Loucy (cell line): ENCODE data around the gene B3GALT6.

Experiments used
- EZH2phosphoT487 ChIP-seq: fragments of 200-600 bp; IDR thresholded peaks from 2 replicates; pipeline ENCODE4 v1.6.1; 2018; ENCODE audit warnings: antibody characterized with exemption, mild to moderate bottlenecking, moderate library complexity, borderline replicate concordance
- TF ChIP-seq, protein P1 (sequence below): fragments of 200-600 bp; sonication (generic); conservative IDR thresholded peaks from 2 replicates; pipeline ENCODE4 v1.5.1; 2014; ENCODE audit warnings: mild to moderate bottlenecking, antibody characterized with exemption, low read length

- TF ChIP-seq, protein P1, sequence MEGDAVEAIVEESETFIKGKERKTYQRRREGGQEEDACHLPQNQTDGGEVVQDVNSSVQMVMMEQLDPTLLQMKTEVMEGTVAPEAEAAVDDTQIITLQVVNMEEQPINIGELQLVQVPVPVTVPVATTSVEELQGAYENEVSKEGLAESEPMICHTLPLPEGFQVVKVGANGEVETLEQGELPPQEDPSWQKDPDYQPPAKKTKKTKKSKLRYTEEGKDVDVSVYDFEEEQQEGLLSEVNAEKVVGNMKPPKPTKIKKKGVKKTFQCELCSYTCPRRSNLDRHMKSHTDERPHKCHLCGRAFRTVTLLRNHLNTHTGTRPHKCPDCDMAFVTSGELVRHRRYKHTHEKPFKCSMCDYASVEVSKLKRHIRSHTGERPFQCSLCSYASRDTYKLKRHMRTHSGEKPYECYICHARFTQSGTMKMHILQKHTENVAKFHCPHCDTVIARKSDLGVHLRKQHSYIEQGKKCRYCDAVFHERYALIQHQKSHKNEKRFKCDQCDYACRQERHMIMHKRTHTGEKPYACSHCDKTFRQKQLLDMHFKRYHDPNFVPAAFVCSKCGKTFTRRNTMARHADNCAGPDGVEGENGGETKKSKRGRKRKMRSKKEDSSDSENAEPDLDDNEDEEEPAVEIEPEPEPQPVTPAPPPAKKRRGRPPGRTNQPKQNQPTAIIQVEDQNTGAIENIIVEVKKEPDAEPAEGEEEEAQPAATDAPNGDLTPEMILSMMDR, result no peak
- no peak for TF ChIP-seq EZH2phosphoT487
Measured at GRCh38 chr1:1240348-1240732, 8.3 kb downstream of the B3GALT6 start.
